Measurements from ENCODE around the gene PAX6. TPM values are rescaled to one million over a fixed set of nuclear protein-coding genes. Genes with fewer than 3 reads are reported as not detected.

PAX6 gene
- total RNA-seq, 1 donor from 2014 or later: not detected

DNA sequence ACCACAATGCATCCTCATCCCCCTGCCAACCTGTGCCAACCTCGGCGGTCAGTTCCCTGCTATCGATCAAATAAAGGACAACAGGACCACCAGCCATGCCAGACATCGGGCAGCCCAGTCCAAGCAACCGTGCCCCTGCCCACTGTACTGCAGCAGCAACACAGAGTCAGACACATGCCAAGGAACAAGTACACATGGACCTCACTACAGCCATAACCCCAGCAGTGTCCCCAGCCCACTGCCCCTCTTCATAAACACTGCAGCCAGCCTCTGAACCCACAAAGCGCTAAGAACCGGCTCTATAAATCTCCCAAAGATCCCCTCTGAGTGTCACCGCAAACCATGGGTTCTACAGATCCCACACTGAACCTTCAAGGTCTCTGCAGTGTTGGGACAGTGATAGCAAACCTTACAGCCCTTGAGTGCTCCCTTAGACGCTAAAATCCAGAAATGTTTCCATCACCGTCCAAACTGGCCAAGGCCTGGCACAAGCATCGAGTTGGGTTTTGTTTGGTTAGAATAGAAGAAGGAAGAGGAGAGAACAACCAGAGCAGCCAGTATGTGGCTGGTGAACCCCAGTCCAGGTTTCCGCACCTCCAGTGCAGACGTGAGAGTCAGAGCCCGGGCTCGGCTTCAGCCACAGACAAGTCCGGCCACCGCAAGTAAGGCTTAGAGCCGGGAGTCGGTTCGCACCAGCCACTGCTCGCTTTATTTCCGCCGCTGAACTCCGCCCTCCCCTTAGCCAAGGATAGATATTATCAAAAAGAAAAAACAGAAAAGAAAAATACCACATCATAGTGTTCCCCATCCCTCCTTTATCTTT, 7.9 kb downstream of the PAX6 start:
- Mint-ChIP-seq H3K27ac (peak overlapping the region; percentile 30), H3K27me3 (peaks cover 83% of the 10 kb centered on the region), H3K4me1 (peaks cover 12% of the 10 kb centered on the region), H3K4me3 (no peak overlapping the region), H3K36me3 (ENCODE audit: low read depth) (peaks cover 6% of the 10 kb centered on the region), H3K9me3 (peaks cover 31% of the 10 kb centered on the region)
- peak; percentile 56 for DNase-seq
- intact Hi-C loops (cut with micrococcal nuclease): loop anchor here (1.0 to 5.0 kb wide), 2 partner anchors 11 to 634 kb away; partner anchors contain the start of gene WT1

DNA sequence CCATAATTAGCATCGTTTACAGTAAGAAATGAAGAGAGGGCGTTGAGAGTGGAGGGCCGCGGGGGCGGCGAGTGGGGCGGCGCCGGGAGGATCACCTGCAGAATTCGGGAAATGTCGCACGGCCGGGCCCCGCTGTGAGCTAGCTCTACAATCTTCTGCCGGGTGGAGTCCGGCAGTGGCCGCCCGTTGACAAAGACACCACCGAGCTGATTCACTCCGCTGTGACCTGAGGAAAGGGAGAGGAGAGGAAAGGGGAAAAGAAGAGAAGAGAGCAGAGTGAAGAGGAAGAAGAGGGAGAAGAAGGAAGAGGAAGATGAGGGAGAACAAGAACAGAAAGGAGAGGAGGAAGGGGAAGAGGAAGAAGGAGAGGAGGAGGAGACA, 8.5 kb downstream of the PAX6 start:
- Mint-ChIP-seq H3K36me3 (ENCODE audit: low read depth) (peaks cover 9% of the 10 kb centered on the region), H3K4me3 (peak overlapping the region; percentile 12), H3K9me3 (peaks cover 34% of the 10 kb centered on the region), H3K27me3 (peaks cover 81% of the 10 kb centered on the region), H3K27ac (peak overlapping the region; percentile 48), H3K4me1 (peaks cover 15% of the 10 kb centered on the region)
- DNase-seq: peak; percentile 53
- intact Hi-C loops (cut with micrococcal nuclease): loop anchor here (5.0 kb wide), 1 partner anchor 635 kb away; the partner anchor contains the start of gene WT1

DNA sequence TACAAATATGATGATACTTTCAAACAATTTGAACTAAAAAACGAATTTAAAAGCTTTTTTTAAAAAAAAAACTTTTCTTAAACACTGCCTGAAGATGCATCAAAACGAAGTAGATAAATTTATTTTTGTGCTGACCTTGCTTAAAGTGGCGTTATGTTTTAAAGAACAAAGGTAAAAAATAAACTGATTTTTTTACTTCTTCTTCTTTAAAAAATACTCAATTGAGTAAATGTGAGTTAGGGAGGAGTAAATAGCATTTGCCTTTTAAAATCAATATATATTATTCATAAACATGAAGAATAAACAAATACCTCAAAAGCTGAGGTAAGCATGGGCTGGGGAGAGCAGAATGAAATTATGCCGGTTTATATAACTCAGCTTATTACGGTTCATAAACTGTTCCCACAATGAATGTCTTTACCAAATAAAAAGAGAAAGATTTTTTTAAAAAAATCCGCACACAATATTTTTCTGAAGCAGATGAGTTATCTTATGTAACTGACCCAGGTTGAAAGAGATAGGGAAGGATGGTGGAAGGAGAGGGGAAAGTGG, 9.0 kb downstream of the PAX6 start:
- Mint-ChIP-seq H3K4me1 (peaks cover 15% of the 10 kb centered on the region), H3K27ac (no peak overlapping the region), H3K4me3 (no peak overlapping the region), H3K27me3 (peaks cover 79% of the 10 kb centered on the region), H3K36me3 (ENCODE audit: low read depth) (peaks cover 9% of the 10 kb centered on the region), H3K9me3 (peaks cover 34% of the 10 kb centered on the region)
- peak; percentile 22 for DNase-seq
- intact Hi-C loops (cut with micrococcal nuclease): loop anchor here (5.0 kb wide), 1 partner anchor 635 kb away; the partner anchor contains the start of gene WT1

DNA sequence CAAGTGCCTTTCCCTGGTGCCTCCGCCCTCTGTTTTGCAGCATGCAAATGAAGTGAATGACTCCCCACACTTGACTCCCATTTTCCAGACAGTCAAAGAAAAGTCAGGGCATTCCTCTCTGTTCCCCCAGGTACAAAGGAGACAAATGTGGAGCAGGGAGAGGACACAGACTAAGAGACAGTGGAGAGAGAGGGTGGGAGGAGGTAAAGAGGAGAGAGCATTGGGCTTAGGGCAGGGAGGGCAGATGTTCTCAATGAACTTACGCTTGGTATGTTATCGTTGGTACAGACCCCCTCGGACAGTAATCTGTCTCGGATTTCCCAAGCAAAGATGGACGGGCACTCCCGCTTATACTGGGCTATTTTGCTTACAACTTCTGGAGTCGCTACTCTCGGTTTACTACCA, 9.8 kb downstream of the PAX6 start:
- Mint-ChIP-seq H3K4me3 (no peak overlapping the region), H3K36me3 (ENCODE audit: low read depth) (peaks cover 9% of the 10 kb centered on the region), H3K4me1 (peaks cover 19% of the 10 kb centered on the region), H3K9me3 (peaks cover 30% of the 10 kb centered on the region), H3K27ac (no peak overlapping the region), H3K27me3 (peaks cover 78% of the 10 kb centered on the region)
- intact Hi-C loops (cut with micrococcal nuclease): loop anchor here (5.0 kb wide), 1 partner anchor 636 kb away; the partner anchor contains the start of gene WT1
- no peak for DNase-seq

DNA sequence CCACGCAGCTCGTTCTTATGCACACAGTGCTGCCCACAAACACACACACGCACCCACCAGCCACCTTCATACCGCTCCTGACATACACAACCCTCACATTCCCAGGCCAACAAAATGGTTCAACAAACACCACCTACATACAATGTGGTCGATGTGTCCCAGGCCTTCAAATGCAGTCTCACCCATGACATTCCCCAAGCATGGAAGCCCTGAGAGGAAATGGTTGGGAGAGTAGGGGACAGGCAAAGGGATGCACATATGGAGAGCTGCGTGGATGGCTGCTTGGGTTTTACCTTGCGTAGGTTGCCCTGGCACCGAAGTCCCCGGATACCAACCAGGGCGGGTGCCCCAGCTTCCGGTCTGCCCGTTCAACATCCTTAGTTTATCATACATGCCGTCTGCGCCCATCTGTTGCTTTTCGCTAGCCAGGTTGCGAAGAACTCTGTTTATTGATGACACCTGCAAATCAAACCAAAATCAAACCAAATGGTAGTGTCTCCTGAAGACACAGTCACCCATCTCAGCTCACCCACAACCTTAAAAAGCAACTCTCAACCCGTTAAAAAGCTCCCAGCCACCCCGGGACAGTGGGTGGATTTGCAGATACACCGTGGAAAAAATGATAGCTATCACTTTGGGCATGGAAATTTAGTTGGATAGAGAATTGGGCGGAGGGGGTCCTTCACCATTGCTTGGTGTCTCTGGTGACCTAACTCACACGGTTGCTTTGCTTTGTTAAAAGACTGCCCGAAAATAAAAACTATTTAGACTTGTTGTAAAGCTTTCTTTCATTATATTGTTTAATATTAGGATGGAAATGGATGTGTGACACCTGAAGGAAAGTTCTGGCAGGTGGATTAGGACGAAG, 10.5 kb downstream of the PAX6 start:
- Mint-ChIP-seq H3K4me1 (peaks cover 19% of the 10 kb centered on the region), H3K36me3 (ENCODE audit: low read depth) (peaks cover 9% of the 10 kb centered on the region), H3K27ac (peak overlapping the region; percentile 15), H3K9me3 (peaks cover 30% of the 10 kb centered on the region), H3K4me3 (no peak overlapping the region), H3K27me3 (peaks cover 83% of the 10 kb centered on the region)
- intact Hi-C loops (cut with micrococcal nuclease): loop anchor here (5.0 kb wide), 1 partner anchor 637 kb away; the partner anchor contains the start of gene WT1
- DNase-seq: peak; percentile 54

DNA sequence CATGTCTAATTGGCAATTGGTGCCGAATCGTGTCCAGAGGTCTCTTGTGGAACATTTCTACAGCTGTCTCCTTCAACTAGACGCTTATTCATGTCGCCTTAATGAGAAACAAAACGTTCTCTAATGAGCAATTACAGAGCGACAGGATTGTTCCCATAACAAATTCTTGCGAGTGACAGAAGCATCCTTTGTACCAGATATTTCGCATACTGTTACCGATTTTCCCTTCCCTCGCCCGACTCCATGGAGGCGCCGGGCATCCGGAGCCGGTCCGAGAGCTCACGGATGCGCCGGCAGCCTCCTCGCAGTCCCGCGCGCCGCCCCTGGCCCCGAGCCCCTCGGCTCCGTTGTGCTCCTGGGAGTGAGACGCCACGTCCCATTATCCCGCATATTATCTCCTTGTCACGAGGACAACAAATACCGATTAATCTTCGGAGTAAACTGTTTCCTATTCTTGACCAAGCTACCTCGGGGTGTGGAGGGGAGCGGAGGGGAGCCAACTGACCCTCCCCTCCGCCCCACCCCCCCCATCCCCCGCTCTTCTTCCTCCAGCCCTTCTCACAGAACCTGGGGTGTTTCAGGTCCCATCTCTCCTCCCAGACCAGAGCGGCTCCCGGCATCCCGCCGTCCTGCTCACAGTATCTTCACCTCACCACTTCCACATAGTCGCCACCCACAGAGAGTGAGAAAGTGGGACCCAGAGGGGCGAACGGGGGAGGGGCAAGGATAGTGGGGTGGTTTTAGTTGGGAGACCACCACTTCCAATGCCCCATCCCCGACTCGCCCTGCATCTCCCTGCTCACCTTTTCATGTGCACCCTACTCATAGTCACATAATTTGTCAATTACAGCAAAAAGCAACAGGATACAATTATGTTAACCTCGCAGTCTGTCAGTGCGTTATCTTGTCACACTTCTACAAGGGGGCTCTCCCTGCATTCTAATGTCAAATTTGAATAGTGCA, 11.4 kb downstream of the PAX6 start:
- Mint-ChIP-seq H3K4me1 (peaks cover 17% of the 10 kb centered on the region), H3K9me3 (peaks cover 29% of the 10 kb centered on the region), H3K27me3 (peaks cover 84% of the 10 kb centered on the region), H3K27ac (peak overlapping the region; percentile 15), H3K4me3 (peak overlapping the region; percentile 6), H3K36me3 (ENCODE audit: low read depth) (peaks cover 8% of the 10 kb centered on the region)
- peak; percentile 50 for DNase-seq
- intact Hi-C loops (cut with micrococcal nuclease): loop anchor here (5.0 kb wide), 1 partner anchor 638 kb away; the partner anchor contains the start of gene WT1

DNA sequence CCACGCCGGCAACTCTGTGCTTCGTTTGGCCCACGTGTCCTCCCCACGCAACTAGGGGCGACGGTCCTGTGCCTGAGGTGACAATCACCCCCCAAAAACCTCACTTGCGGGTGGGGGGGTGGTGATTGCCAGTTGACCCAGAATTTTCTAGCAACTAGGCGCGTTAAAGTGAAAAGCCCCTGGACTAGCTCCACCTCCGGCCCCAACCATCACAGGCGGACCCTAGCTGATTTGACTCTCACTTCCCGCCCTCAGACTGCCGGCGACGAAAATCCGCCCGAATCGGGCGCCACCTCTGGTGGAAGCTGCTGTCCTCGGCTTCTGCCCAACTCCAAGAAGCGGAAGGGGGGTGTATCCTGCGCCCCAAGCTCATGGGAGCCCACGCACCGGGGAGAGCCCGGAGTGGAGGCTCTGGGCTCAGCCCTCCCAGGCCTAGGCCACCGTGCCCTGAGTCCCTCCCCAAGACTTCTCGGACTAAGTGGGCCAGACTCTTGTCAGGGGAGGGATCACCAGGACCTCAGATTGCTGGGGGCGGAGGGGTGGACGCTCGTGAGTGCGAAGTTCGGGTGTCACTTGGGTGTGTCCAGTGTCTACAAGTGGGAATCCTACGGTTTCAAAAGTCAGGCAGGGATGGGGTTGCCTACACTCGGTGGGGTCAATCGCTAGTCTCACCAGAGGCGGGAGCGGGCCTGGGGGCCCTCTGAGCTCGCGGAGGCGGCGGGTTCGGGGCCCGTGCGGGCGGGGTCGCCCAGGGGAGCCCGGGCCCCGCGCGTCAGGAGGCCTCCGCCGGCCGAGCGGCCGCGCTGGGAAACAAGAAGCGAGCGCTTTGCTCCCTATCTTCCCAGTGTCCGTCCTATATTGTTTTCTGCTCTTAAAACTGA, 12.3 kb downstream of the PAX6 start:
- peaks cover 12% of the 10 kb centered on the region for H3K4me1 Mint-ChIP-seq
- H3K27me3 Mint-ChIP-seq: peaks cover 79% of the 10 kb centered on the region
- peaks cover 6% of the 10 kb centered on the region for H3K36me3 Mint-ChIP-seq (ENCODE audit: low read depth)
- H3K4me3 Mint-ChIP-seq: no peak overlapping the region
- H3K9me3 Mint-ChIP-seq: peaks cover 23% of the 10 kb centered on the region
- H3K27ac Mint-ChIP-seq: no peak overlapping the region
- intact Hi-C loops (cut with micrococcal nuclease): no loop called here
- no peak for DNase-seq

DNA sequence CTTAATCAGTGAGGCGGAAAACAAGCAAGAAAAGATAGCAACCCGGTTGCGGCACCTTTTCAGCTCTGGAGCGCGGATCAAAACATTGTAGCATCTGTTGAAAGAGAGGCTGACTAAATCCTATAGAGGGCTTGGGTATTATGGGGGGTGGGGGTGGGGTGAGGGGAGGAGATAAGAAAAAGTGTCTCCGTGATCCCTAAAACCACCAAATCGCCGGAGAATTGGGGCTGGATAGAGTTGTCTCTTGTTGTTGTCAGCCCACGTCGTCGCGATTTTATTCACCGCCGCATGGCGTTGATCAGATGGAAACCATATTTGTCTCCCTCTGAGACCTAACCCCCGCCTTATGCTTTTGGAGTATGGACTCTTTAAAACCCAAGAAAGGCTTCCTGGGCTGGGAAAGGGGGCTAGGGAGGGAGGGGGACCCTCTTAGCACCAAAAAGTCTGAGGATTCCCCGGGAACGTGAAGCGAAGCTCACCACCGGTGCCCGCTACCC, 13.0 kb downstream of the PAX6 start:
- Mint-ChIP-seq H3K27ac (no peak overlapping the region), H3K27me3 (peaks cover 75% of the 10 kb centered on the region), H3K4me1 (peaks cover 12% of the 10 kb centered on the region), H3K9me3 (peaks cover 16% of the 10 kb centered on the region), H3K4me3 (peak overlapping the region; percentile 44), H3K36me3 (ENCODE audit: low read depth) (peaks cover 6% of the 10 kb centered on the region)
- DNase-seq: no peak
- intact Hi-C loops (cut with micrococcal nuclease): no loop called here

DNA sequence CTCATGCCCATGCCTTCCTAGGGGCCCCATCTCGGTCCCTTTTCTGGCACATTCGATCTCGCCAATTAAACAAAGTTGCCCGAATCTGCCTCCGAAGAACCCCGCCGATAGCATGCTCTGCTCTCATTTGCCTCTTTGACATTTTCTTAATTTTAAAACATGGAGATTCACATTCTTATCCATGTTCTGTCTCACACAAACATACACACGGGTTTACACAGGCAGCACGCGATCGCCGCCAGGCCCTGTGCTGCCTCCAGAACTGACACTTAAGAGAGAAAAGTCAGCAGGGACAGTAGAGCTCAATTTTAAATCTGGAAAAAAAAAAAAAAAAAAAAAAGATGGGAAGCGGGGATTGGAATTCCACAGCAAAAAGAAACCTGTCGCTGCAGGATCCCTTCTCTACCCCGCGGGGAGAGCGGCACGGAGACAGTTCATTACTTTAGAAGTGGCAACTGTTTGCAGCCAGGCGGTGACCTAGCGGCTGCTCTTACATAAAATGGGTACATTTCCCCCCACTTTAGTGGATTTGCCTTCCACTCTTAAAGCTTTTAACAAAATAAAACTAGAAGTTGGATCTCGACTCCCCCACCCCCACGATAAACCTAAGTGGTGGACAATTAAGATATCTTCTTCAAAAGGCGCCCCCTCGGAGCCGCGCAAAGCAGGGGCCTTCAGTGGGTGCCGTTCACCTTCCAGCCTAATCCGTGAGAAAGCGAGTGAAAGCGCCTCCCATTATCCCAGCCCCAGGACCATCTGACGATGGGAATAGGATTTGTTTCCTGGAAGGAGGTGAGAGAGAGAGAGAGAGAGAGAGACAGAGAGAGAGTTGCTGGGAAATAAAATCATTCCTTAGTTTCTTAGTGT, 13.7 kb downstream of the PAX6 start:
- DNase-seq: no peak
- intact Hi-C loops (cut with micrococcal nuclease): no loop called here
- peaks cover 6% of the 10 kb centered on the region for H3K36me3 Mint-ChIP-seq (ENCODE audit: low read depth)
- H3K4me3 Mint-ChIP-seq: peak overlapping the region; percentile 44
- peak overlapping the region; percentile 20 for H3K27ac Mint-ChIP-seq
- peaks cover 71% of the 10 kb centered on the region for H3K27me3 Mint-ChIP-seq
- H3K4me1 Mint-ChIP-seq: peaks cover 12% of the 10 kb centered on the region
- H3K9me3 Mint-ChIP-seq: peaks cover 13% of the 10 kb centered on the region

DNA sequence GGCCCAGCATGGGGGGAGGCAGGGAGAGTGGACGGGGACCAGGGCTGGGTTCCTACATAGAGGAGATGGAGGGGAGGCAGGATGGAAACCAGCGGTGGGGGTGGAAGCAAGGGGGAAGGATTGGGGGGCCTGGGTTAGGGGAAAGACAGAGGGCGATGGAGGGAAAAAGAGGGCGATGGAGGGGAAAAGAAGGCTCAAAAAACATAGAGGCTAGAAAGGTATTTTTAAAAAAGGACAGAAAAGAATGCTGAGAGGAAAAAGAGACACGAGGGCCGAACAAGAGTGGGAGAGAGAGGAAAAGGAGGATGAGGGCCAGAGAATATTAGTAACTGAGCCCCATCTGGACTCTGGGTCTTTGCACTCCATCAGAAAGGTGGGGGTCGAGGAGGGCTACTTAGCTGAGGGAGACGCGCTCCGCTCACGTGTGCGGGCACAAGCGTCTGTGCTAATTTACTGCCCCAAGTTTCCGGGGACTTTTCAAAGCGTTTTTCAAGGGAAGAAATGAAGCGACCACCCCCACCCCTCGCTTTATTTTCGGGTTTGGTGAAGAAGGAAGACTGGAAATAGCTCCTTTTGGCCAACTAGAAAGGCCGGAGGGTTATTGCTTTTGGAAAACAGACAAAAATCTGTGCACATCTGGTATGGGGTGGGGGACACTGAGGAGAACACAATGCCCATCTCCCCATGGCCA, 14.5 kb downstream of the PAX6 start:
- Mint-ChIP-seq H3K4me1 (peaks cover 12% of the 10 kb centered on the region), H3K36me3 (ENCODE audit: low read depth) (peaks cover 6% of the 10 kb centered on the region), H3K27ac (no peak overlapping the region), H3K27me3 (peaks cover 67% of the 10 kb centered on the region), H3K4me3 (no peak overlapping the region), H3K9me3 (peaks cover 13% of the 10 kb centered on the region)
- intact Hi-C loops (cut with micrococcal nuclease): no loop called here
- DNase-seq: no peak
